ENCODE results near the gene TUSC2.

The TUSC2 gene

DNA sequence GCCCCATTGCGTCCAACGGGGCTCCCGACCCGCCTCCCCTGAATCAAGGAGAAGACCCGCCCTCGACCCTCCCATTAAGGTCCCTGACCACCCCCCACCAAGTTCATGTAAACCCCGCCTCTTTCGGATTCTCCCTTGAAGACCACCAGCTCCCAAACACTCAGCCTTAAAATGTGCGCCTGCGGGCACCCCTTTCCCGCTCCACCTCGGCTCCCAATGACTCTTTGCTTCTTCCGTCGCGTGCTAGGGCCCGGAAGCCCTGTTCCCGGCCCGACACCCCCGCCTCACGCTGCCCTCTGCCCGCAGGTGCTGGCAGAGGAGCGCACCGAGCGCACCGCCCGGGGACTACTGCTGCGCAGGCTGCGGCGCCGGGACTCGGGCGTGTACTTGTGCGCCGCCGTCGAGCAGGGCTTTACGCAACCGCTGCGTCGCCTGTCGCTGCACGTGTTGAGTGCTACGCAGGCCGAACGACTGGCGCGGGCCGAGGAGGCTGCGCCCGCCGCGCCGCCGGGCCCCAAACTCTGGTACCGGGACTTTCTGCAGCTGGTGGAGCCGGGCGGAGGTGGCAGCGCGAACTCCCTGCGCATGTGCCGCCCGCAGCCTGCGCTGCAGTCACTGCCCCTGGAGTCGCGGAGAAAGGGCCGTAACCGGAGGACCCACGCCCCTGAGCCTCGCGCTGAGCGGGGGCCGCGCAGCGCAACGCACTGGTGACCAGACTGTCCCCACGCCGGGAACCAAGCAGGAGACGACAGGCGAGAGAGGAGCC is 51.8 kb downstream of the TUSC2 start:
- no peak overlapping the region for H3K4me3 ChIP-seq (ENCODE audit: low read depth, low read length)
- DNase-seq (ENCODE audit: low read depth), result no peak
- TF ChIP-seq, protein P1, sequence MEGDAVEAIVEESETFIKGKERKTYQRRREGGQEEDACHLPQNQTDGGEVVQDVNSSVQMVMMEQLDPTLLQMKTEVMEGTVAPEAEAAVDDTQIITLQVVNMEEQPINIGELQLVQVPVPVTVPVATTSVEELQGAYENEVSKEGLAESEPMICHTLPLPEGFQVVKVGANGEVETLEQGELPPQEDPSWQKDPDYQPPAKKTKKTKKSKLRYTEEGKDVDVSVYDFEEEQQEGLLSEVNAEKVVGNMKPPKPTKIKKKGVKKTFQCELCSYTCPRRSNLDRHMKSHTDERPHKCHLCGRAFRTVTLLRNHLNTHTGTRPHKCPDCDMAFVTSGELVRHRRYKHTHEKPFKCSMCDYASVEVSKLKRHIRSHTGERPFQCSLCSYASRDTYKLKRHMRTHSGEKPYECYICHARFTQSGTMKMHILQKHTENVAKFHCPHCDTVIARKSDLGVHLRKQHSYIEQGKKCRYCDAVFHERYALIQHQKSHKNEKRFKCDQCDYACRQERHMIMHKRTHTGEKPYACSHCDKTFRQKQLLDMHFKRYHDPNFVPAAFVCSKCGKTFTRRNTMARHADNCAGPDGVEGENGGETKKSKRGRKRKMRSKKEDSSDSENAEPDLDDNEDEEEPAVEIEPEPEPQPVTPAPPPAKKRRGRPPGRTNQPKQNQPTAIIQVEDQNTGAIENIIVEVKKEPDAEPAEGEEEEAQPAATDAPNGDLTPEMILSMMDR (IDR thresholded peaks at IDR 0.05; ENCODE audit: low read depth, low read length, missing control alignments), result no peak

DNA sequence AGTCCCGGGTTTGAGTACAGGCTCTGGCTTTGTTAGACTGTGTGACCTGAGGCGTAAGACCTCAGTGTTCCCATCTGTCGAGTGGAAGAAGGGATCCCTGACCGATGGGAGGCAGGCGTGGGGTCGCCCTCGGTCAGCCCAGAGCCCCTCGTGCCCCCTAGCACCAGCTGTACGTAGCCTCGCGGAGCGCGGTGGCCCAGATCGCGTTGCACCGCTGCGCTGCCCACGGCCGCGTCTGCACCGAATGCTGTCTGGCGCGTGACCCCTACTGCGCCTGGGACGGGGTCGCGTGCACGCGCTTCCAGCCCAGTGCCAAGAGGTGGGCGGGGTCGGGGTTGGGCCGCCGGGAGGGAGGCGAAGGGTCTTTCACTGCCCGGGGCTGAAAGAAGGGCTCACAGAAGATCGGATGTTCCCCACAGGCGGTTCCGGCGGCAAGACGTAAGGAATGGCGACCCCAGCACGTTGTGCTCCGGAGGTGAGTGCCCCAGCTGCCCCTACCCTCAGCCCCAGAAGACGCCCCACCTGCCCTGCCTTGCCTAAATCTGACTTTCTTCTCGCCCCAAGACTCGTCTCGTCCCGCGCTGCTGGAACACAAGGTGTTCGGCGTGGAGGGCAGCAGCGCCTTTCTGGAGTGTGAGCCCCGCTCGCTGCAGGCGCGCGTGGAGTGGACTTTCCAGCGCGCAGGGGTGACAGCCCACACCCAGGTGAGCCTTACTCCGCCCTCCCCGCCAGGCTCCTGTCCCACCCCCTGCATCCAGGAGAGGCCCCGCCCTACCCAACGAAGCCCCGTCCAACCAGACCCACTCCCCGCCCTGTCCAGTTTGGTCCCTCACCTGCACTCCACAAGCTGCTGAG is 52.7 kb downstream of the TUSC2 start:
- DNase-seq (ENCODE audit: low read depth), result no peak
- TF ChIP-seq, protein P1 (IDR thresholded peaks at IDR 0.05; ENCODE audit: low read depth, low read length, missing control alignments), result no peak
- H3K4me3 ChIP-seq (ENCODE audit: low read depth, low read length), result no peak overlapping the region
